PC-3 (cell line): Measurements from ENCODE around the gene HAO2. TPM values are rescaled to one million over a fixed set of nuclear protein-coding genes. Genes with fewer than 3 reads are reported as not detected.

Source experiments
- ATAC-seq: fragments of 200-7000 bp; cut with Tn5 transposase; 2 replicates; pipeline ENCODE4 v1.9.1; 2020; ENCODE audit warnings: mild to moderate bottlenecking, moderate library complexity
- BruUV-seq: library from RNA; stranded (reverse); fragments of 400-500 nt; replicated peaks from 2 replicates; lab custom pipeline; 2021; lab: Mats Ljungman, UMichigan
- CTCF ChIA-PET: fragments of 300-600 bp; sonication (Branson Sonifier 250); formaldehyde crosslinking; loops from one replicate; lab custom pipeline; 2022; ENCODE audit warnings: antibody characterized with exemption; lab: Charles Lee
- POLR2A ChIA-PET: fragments of 300-600 bp; sonication (Branson Sonifier 250); formaldehyde crosslinking; loops from one replicate; lab custom pipeline; 2022; ENCODE audit warnings: antibody characterized with exemption; ENCODE audit not compliant: unreplicated experiment; lab: Charles Lee
- DNase-seq: peaks from one replicate; pipeline ENCODE4 v3.0.0-alpha.2; 2015
- H2AFZ ChIP-seq: fragments of 300-600 bp; sonication (generic); 2 replicates; pipeline ENCODE4 v1.6.0; 2016; ENCODE audit warnings: antibody characterized with exemption, low read length
- H3F3A ChIP-seq: fragments of 300-600 bp; sonication (generic); one replicate; pipeline ENCODE4 v1.6.0; 2017; ENCODE audit warnings: antibody characterized with exemption, low read length, control low read depth, mild to moderate bottlenecking; ENCODE audit not compliant: unreplicated experiment
- H3K27ac ChIP-seq: fragments of 300-600 bp; sonication (generic); 2 replicates; pipeline ENCODE4 v1.5.1; 2016; ENCODE audit warnings: mild to moderate bottlenecking, low read length
- H3K27me3 ChIP-seq: fragments of 300-600 bp; sonication (generic); 2 replicates; pipeline ENCODE4 v1.6.1; 2016; ENCODE audit warnings: low read length, mixed read lengths
- H3K36me3 ChIP-seq: fragments of 300-600 bp; sonication (generic); 2 replicates; pipeline ENCODE4 v1.6.1; 2016; ENCODE audit warnings: low read depth, mixed run types, low read length, mixed read lengths
- H3K4me1 ChIP-seq: fragments of 300-600 bp; sonication (generic); 2 replicates; pipeline ENCODE4 v1.5.1; 2016; ENCODE audit warnings: low read length; ENCODE audit not compliant: insufficient read depth
- H3K4me2 ChIP-seq: fragments of 300-600 bp; sonication (generic); 2 replicates; pipeline ENCODE4 v1.6.0; 2016; ENCODE audit warnings: low read length
- H3K4me3 ChIP-seq: fragments of 300-600 bp; sonication (generic); 2 replicates; pipeline ENCODE4 v1.5.1; 2016; ENCODE audit warnings: mild to moderate bottlenecking, low read length, mixed read lengths
- H3K79me2 ChIP-seq: fragments of 300-600 bp; sonication (generic); 2 replicates; pipeline ENCODE4 v1.6.1; 2017; ENCODE audit warnings: low read length, mixed read lengths
- H3K9ac ChIP-seq: fragments of 300-600 bp; sonication (generic); 2 replicates; pipeline ENCODE4 v1.6.0; 2016; ENCODE audit warnings: mild to moderate bottlenecking, low read length
- H3K9me2 ChIP-seq: fragments of 300-600 bp; sonication (generic); replicated peaks from 2 replicates; pipeline ENCODE4 v1.6.1; 2016; ENCODE audit warnings: mixed run types, low read length, mixed read lengths
- H3K9me3 ChIP-seq: fragments of 300-600 bp; sonication (generic); 2 replicates; pipeline ENCODE4 v1.6.1; 2016; ENCODE audit warnings: low read length, mixed read lengths
- H4K20me1 ChIP-seq: fragments of 300-600 bp; sonication (generic); 2 replicates; pipeline ENCODE4 v1.6.1; 2016; ENCODE audit warnings: low read length, mixed read lengths
- EZH2 ChIP-seq: fragments of 300-600 bp; sonication (generic); IDR thresholded peaks from one replicate; pipeline ENCODE4 v1.6.1; 2017; ENCODE audit warnings: antibody characterized with exemption, mild to moderate bottlenecking, low read length; ENCODE audit not compliant: unreplicated experiment
- EZH2phosphoT487 ChIP-seq: fragments of 300-600 bp; sonication (generic); IDR thresholded peaks from 2 replicates; pipeline ENCODE4 v1.6.1; 2018; ENCODE audit warnings: mild to moderate bottlenecking, antibody characterized with exemption, low read length, borderline replicate concordance
- intact Hi-C: fragments of 100-400 bp; cut with micrococcal nuclease; formaldehyde crosslinking; loops from 2 replicates; pipeline ENCODE4 v1.9.0; 2023
- total RNA-seq: library from RNA; depleted of rRNA; stranded (reverse); fragments of >200 nt; gene quantifications from 2 replicates; pipeline ENCODE4 v1.2.3, GENCODE V29; 2014
- TF ChIP-seq, protein P1 (sequence below): fragments of 300-600 bp; sonication (generic); conservative IDR thresholded peaks from 2 replicates; pipeline ENCODE4 v1.5.1; 2017; ENCODE audit warnings: antibody characterized with exemption, low read depth, mild to moderate bottlenecking, low read length

The HAO2 gene
- total RNA-seq, 1 experiment from 2014 or later = not detected

- BruUV-seq = no TSS peak
- no peak overlapping the region for H2AFZ ChIP-seq
- no peaks in the 10 kb centered on the region for H3K79me2 ChIP-seq
- H4K20me1 ChIP-seq = no peaks in the 10 kb centered on the region
- ChIA-PET CTCF (no interaction called here), POLR2A (no interaction called here)
- H3K4me2 ChIP-seq = no peak overlapping the region
- DNase-seq (no peak), ATAC-seq (no peak)
- intact Hi-C loops = no loop called here
- no peaks in the 10 kb centered on the region for H3K4me1 ChIP-seq
- TF ChIP-seq EZH2 = no peak
- no peak for TF ChIP-seq EZH2phosphoT487
- TF ChIP-seq, protein P1, sequence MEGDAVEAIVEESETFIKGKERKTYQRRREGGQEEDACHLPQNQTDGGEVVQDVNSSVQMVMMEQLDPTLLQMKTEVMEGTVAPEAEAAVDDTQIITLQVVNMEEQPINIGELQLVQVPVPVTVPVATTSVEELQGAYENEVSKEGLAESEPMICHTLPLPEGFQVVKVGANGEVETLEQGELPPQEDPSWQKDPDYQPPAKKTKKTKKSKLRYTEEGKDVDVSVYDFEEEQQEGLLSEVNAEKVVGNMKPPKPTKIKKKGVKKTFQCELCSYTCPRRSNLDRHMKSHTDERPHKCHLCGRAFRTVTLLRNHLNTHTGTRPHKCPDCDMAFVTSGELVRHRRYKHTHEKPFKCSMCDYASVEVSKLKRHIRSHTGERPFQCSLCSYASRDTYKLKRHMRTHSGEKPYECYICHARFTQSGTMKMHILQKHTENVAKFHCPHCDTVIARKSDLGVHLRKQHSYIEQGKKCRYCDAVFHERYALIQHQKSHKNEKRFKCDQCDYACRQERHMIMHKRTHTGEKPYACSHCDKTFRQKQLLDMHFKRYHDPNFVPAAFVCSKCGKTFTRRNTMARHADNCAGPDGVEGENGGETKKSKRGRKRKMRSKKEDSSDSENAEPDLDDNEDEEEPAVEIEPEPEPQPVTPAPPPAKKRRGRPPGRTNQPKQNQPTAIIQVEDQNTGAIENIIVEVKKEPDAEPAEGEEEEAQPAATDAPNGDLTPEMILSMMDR = no peak
- no peaks in the 10 kb centered on the region for H3F3A ChIP-seq
- no peak overlapping the region for H3K27ac ChIP-seq
- no peaks in the 10 kb centered on the region for H3K9me2 ChIP-seq
- H3K4me3 ChIP-seq = no peak overlapping the region
- H3K36me3 ChIP-seq = no peaks in the 10 kb centered on the region
- H3K9me3 ChIP-seq = no peaks in the 10 kb centered on the region
- H3K27me3 ChIP-seq = peaks cover 24% of the 10 kb centered on the region
- H3K9ac ChIP-seq = no peak overlapping the region
Observed at GRCh38 chr1:119396982-119397381, 28.4 kb downstream of the HAO2 start.

- Histone ChIP-seq H4K20me1 (no peaks in the 10 kb centered on the region), H3K9me2 (no peaks in the 10 kb centered on the region), H3K4me1 (no peaks in the 10 kb centered on the region), H3K27ac (no peak overlapping the region), H2AFZ (no peak overlapping the region), H3K36me3 (no peaks in the 10 kb centered on the region), H3F3A (no peaks in the 10 kb centered on the region), H3K79me2 (no peaks in the 10 kb centered on the region), H3K4me2 (no peak overlapping the region), H3K9ac (no peak overlapping the region), H3K27me3 (peaks cover 14% of the 10 kb centered on the region), H3K9me3 (no peaks in the 10 kb centered on the region), H3K4me3 (no peak overlapping the region)
- POLR2A ChIA-PET = no interaction called here
- DNase-seq (no peak), ATAC-seq (no peak)
- intact Hi-C loops = no loop called here
- CTCF ChIA-PET = no interaction called here
- TF ChIP-seq, protein P1 = no peak
- TF ChIP-seq EZH2 (no peak), EZH2phosphoT487 (no peak)
- BruUV-seq = no TSS peak
Observed at GRCh38 chr1:119397986-119398385, 29.4 kb downstream of the HAO2 start.

DNA sequence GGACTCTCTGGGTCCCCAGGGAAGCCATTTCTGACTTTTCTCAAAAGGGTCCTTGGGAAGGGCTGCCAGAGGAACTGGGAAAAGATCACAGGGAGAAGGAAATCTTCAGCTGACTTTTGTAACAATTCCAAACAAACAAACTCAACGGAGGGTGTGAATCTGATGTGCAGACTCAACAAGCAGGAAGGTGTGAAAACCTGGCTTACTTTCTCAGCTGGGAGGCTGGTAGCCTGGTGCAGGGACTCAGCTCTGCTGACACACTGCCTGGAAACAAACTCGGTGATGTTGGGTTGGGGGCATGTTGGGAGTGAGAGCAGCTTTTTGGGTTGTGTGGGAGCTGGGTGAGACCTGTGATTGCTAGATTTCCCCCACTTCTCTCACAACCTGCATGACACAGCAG lies 36.2 kb downstream of the HAO2 start:
- POLR2A ChIA-PET = no interaction called here
- intact Hi-C loops = no loop called here

More for the DNA sequence above, 36.2 kb downstream of the HAO2 start:
- Histone ChIP-seq H3K9me3 (no peaks in the 10 kb centered on the region), H3K79me2 (no peaks in the 10 kb centered on the region), H3K27me3 (0 out of 2 replicates have a peak, but pooled peaks cover 6% of the 10 kb centered on the region), H4K20me1 (no peaks in the 10 kb centered on the region), H3K9ac (no peak overlapping the region), H3K36me3 (no peaks in the 10 kb centered on the region), H3K27ac (no peak overlapping the region), H3K4me2 (no peak overlapping the region), H2AFZ (no peak overlapping the region), H3K4me1 (no peaks in the 10 kb centered on the region), H3K9me2 (no peaks in the 10 kb centered on the region), H3F3A (no peaks in the 10 kb centered on the region), H3K4me3 (no peak overlapping the region)
- BruUV-seq = no TSS peak
- ATAC-seq (no peak), DNase-seq (no peak)
- TF ChIP-seq EZH2phosphoT487 (no peak), EZH2 (no peak)
- TF ChIP-seq, protein P1 = no peak
- CTCF ChIA-PET = no interaction called here
